NCI-H526 treated with DMSO at 0.1 percent for 48 hours (cell line): ENCODE data around the gene WDR82.
A peak's percentile ranks its signal among the peaks of the same experiment; 100 is the strongest.

Experiments
- DNase-seq: peaks from one replicate; lab custom pipeline; 2025; lab: John Stamatoyannopoulos, UW

WDR82 gene

GRCh38 chr3:52237006-52237656 is 41.3 kb downstream of the WDR82 start:
- no peak for DNase-seq

- no peak for DNase-seq
Measured at GRCh38 chr3:52236424-52236886, 42.0 kb downstream of the WDR82 start.

DNA sequence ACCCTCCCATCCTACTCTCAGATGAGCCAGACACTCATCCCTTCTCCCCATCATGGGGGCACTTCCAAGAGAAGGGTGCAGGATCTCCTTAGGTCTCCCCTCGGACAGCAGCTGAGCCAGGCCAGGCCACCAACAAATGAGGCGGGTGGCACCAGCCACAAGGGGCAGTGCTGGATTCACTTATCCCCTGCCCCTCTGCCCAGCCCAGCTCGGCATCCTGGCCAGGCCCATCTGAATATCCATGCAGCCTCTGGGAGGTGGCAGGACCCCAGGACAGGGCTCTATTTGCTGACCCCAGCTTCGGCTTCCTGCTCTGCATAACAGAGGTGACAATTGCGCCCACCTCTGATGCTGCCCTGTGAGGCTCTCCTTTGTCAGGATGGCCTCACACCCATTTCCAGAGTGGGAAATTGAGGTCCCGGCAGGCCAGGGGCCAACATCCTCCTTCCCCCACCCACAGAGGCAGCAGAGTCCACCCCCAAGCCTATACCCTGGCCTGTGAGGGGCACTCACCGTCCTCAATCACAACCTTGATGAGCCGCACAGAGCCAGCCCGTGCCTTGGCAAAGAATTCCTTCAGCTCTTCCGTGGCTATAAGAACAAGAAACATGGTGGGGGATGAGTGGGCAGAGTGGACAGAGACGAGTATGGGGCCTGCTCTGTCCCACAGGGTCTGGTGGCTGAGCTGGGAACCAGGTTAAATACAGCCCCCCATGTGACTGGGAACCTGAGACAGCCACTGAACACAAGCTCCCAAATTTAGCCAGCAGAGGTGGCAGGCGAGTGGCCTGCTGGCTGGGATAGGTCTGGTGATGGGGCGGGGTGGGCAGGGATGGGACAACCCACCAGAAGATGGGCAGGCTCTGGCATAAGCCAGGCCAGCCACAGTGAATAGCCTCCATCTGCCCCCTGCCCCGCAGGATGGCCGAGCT is 43.7 kb downstream of the WDR82 start:
- DNase-seq, result no peak

GRCh38 chr3:52233968-52234367 is 44.5 kb downstream of the WDR82 start:
- DNase-seq, result no peak

DNA sequence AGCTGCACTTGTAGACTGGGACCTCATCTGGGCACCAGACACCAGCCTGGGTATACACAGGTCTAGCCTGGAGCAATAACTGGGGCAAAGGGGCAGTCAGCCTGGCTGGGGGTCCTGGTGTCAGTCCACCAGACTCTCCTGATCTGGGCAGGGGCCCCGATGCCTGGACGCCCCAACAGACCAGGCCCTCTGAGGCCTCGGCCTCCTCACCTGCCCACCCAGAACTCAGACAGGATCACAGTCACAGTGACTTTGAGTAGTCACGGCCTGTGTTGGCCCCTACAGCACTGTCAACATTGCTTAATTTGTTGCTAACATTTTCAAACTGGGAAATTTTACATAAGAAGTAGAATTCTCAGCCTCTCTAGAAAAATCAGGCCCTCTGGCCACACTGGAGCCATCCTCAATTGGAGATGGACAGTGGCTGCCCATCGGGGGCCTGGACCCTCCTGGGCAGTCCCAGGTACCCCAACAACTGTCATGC is 45.3 kb downstream of the WDR82 start:
- no peak for DNase-seq

GRCh38 chr3:52232279-52233107 is 46.0 kb downstream of the WDR82 start:
- no peak for DNase-seq

- DNase-seq, result no peak
Measured at GRCh38 chr3:52231502-52232278, 46.8 kb downstream of the WDR82 start.

- DNase-seq, result no peak
Measured at GRCh38 chr3:52230889-52231499, 47.5 kb downstream of the WDR82 start.

- DNase-seq, result no peak
Measured at GRCh38 chr3:52230461-52230860, 48.0 kb downstream of the WDR82 start.

DNA sequence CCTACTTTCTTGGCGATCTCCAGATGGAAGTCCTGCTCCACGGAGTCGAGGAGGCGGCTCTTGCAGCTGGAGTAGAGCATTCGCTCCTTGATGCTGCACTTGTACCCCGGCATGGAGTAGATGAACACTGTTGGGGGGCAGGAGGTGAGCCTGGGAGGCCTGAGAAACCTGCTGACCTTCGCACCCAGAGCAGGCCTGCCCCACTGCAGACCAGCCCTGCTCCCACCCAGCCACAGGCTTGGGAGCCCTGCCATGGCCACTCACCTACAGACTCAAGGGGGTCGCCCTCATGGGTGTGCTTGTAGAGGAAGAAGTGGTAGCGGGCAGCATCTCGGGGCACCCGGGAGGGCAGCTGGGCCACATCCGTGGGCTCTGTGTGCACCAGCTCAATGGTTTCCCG is 48.8 kb downstream of the WDR82 start:
- no peak for DNase-seq

GRCh38 chr3:52228751-52229291 is 49.6 kb downstream of the WDR82 start:
- DNase-seq, result no peak

GRCh38 chr3:52228266-52228665 is 50.2 kb downstream of the WDR82 start:
- DNase-seq, result no peak

DNA sequence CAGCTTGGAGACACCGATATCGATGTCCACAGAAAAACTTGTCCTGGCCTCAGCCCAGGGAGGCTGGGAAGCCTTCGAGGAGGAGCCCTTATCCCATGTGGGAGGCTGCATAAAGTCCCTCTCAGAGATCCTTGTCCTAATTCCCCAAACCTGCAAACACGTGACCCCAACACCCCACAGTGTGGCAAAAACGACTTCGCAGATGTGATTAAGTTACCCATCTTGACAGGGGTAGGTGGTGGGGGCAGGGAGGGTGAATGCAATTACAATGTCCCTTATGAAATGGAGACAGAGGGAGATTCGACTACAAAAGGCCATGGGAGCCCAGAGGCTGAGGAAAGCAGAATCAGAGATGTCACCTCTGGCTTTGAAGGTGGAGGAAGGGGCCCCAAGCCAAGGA is 50.7 kb downstream of the WDR82 start:
- no peak for DNase-seq

- no peak for DNase-seq
Measured at GRCh38 chr3:52227117-52227516, 51.3 kb downstream of the WDR82 start.

GRCh38 chr3:52226229-52226817 is 52.1 kb downstream of the WDR82 start:
- no peak for DNase-seq

DNA sequence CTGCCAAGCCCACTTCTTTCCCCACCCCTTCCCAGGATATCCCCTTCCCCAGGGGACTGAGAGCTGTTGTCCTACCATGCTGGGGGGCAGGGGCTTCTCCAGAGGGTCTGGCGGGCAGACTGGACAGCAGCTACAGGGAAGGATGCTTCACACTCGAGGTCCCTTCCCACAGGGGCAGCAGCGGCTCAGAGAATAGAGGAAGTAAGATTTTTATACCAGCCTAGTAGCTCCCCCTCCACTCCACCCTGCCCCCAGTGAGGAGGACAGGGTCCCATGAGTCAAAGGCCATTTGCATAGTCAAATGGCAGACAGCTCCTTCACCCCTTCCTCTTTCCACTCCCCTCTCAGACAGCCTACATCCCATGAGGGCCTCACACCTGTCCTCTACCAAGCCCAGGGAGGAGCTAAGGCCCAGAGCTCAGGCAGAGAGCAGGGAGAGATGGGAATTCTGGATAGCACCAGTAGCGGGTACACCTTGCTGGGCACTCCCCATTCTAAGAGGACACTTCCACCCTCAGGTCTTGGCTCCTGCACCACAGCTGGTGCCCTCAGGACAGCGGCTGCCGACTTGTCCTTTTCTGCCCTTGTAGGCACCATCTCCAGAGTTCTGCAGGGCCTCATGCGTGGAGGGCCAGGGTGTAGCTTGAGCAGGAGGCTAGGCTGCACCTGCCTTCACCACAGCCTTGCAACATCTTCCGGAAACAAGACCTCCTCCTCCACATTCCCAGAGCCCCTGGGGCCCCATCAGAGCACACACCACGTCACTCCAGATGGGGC is 52.8 kb downstream of the WDR82 start, which contains the start of gene TLR9:
Gene TLR9 (minus strand): TSS at position 194 of the 777 bp plus-strand sequence. CDS start 116 bp downstream, at position 78.
- peak; percentile 90 for DNase-seq

DNA sequence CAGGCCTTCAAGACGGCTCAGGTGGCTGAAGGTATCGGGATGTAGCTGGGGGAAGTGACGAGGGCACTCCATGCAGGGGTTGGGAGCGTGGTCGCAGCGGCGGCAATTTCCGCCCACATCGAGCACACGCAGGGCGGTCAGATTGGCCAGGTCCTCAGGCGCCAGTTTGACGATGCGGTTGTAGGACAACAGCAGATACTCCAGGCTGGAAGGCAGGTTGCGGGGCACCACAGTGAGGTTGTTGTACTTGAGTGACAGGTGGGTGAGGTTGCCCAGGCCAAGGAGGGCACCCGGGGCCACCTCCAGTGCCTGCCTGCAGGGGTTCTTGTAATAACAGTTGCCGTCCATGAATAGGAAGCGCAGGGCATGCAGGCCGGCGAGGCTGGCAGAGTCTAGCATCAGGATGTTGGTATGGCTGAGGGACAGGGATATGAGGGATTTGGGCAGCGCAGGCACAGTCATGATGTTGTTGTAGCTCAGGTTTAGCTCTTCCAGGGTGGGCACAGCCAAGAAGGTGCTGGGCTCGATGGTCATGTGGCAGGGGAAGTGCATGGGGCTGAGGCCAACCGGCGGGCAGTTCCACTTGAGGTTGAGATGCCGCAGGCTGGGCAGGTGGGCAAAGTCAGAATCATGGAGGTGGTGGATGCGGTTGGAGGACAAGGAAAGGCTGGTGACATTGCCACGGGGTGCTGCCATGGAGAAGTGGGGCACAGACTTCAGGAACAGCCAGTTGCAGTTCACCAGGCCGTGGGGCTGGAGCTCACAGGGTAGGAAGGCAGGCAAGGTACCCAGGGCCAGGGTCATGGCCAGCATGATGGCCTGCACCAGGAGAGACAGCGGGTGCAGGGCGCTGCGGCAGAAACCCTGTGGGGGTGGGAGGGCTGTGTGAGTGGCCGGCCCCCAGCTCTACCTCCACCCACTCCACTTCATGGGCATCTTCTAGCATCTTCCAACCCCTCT is 54.7 kb downstream of the WDR82 start:
- no peak for DNase-seq
